SK-MEL-5 (cell line): Measurements from ENCODE around the gene MORN4. TPM values are rescaled to one million over a fixed set of nuclear protein-coding genes. Genes with fewer than 3 reads are reported as not detected.
"Not testable (repeated sequence)": the region's sequence is repeated elsewhere in the genome, so short reads cannot be mapped to it uniquely, and the experiment has no call there.

Experiments
- DNase-seq: peaks from one replicate; pipeline ENCODE4 v3.0.0-alpha.2; 2016; ENCODE audit warnings: low read depth, low spot score
- in situ Hi-C: cut with HindIII; loops from 2 replicates; pipeline ENCODE4 v1.10.0; 2016; ENCODE audit warnings: low sequenced_read_pairs, high pct_unique_total_duplicates, low pct_unique_long_range_greater_than_20kb
- total RNA-seq: library from RNA; depleted of rRNA; stranded (reverse); fragments of >200 nt; shearing (Covaris generic); gene quantifications from 2 replicates; pipeline ENCODE4 v1.2.3, GENCODE V29; 2014

Gene MORN4
- total RNA-seq, 1 experiment from 2014 or later, result 3.5 TPM

- in situ Hi-C loops, result no loop called here
- peak; percentile 81 for DNase-seq
Measured at GRCh38 chr10:97647556-97647955, 14.3 kb upstream of the MORN4 start.

- in situ Hi-C loops, result no loop called here
- no peak for DNase-seq
Measured at GRCh38 chr10:97644936-97645335, 11.6 kb upstream of the MORN4 start.

GRCh38 chr10:97643441-97643985 is 10.2 kb upstream of the MORN4 start:
- no peak for DNase-seq
- in situ Hi-C loops, result no loop called here

DNA sequence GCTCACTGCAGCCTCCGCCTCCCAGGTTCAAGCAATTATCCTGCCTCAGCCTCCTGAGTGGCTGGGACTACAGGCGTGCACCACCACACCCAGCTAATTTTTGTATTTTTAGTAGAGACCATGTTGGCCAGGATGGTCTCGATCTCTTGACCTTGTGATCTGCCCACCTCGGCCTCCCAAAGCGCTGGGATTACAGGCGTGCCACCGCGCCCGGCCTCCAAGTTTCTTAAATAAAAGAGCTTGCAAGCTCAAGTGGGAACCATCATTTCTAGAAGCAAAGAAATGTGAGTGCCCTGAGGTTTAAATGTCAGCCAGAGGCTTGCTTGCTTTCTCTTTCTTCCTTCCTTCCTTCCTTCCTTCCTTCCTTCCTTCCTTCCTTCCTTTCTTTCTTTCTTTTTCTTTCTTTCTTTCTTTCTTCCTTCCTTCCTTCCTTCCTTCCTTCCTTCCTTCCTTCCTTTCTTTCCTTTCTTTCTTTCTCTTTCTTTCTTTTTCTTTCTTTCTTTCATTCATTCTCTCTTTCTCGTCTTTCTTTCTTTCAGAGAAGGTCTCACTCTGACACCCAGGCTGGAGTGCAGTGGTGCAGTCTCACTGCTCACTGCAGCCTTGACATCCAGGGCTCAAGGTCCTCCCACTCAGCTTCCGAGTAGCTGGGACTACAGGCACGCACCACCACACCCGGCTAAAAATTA is 9.3 kb upstream of the MORN4 start:
- in situ Hi-C loops, DNase-seq: not testable (repeated sequence)

DNA sequence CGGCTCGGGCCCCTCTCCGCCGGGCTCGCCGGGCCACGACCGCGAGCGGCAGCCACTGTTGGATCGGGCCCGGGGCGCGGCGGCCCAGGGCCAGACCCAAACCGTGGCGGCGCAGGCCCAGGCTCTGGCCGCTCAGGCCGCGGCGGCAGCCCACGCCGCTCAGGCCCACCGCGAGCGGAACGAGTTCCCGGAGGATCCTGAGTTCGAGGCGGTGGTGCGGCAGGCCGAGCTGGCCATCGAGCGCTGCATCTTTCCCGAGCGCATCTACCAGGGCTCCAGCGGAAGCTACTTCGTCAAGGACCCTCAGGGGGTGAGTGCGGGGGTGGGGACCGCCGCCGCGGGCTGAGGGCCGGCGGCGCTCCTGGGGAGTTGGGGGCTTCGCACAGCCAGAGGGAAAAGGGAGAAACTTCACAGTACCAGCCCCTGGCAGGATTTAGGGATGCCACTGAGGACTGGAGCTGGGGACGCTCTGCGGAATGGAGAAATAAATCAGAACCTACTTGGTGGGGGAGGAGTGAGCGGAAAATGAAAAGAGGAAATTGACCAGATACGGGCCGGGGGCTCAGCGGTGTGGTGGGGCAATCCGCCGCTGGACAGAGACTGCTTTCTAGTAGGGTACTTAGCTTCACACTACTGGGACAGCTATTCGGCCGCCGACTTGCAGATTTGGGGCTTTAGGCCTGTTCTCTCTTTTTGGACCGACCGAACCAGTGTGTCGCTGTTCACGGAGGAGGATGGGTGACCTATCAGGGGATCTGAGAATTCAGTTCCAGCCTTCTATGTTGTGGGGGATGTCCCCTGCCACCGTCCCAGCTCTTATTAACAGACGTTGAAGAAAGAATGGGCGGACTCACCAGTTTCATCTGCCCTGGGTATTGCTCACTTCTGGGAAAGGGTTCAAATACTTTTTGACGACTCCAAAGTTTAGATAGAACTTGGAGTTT is 7.8 kb upstream of the MORN4 start:
- in situ Hi-C loops, result no loop called here
- DNase-seq, result no peak

DNA sequence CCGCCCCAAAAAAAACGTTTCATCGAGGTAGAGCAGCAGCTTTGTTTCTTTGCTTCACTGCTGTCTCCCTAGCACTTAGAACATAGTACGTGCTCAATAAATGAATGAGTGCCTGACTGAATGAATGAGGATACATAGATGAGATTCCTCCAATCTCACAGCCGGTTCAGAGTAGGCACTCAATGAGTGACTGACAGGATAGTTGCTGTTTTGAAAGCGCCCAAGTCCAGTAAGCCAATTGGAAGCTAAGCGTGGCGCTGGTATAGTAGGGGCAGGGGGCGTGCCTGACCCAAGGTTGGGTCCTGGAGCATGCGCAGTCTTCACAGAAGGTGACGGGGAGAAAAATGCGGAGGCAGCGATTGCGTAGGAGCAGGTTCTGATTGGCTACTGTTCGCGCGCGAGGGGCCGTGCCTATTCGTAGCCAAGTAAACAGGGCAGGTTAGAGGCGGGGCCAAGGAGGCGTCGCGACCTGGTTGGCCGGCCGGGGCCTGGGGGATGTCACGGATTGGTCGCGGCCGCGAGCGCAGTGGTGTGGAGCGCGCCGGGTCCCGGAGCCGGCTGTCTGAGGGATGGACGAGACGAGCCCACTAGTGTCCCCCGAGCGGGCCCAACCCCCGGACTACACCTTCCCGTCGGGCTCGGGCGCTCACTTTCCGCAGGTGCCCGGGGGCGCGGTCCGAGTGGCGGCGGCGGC is 7.0 kb upstream of the MORN4 start, which contains the start of gene PI4K2A:
PI4K2A (plus strand) TSS at position 498 of the 694 bp plus-strand sequence; CDS start at position 570, 72 bp downstream.
- DNase-seq, result peak; percentile 98
- in situ Hi-C loops, result no loop called here

- in situ Hi-C loops, DNase-seq: not testable (repeated sequence)
Measured at GRCh38 chr10:97639090-97639489, 5.8 kb upstream of the MORN4 start.

GRCh38 chr10:97635577-97635976 is 2.3 kb upstream of the MORN4 start:
- in situ Hi-C loops, result no loop called here

DNA sequence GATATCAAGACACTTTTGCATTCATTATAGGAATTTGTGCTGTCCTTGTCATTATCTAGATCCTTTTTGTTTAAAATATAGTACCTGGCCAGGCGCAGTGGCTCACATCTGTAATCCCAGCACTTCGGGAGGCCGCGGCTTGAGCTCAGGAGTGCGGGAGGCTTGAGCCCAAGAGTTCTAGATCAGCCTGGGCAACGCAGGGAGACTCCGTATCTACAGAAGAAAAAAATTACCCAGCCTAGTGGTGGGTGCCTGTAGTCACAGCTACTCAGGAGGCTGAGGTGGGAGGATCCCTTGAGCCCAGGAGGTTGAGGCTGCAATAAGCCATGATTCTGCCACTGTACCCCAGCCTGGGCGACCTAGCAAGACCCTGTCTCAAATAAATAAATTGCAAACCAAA is 621 bp upstream of the MORN4 start:
- DNase-seq, result peak; percentile 44
- in situ Hi-C loops, result no loop called here

More at GRCh38 chr10:97635577-97635976, 2.3 kb upstream of the MORN4 start:
- DNase-seq, result no peak

DNA sequence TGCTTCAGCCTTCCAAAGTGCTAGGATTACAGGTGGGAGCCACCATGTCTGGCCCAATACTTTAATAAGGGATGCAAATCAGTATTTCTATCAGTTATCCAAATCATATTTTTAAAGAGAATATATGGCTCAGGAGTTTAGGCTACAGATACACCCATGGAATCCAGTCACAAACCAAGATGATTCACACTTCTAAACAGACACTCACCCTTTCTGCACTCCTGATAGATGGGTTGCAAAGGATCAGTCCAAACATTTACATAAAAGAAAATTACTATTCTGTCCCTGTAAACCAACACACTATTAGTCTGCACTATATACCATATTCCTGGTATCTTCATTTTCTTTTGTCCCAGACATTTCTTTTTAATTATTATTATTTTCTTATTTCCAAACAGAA is 2.2 kb downstream of the MORN4 start:
- DNase-seq, result no peak
- in situ Hi-C loops, result no loop called here

GRCh38 chr10:97629289-97629688 is 4.0 kb downstream of the MORN4 start:
- in situ Hi-C loops, result no loop called here
- no peak for DNase-seq

DNA sequence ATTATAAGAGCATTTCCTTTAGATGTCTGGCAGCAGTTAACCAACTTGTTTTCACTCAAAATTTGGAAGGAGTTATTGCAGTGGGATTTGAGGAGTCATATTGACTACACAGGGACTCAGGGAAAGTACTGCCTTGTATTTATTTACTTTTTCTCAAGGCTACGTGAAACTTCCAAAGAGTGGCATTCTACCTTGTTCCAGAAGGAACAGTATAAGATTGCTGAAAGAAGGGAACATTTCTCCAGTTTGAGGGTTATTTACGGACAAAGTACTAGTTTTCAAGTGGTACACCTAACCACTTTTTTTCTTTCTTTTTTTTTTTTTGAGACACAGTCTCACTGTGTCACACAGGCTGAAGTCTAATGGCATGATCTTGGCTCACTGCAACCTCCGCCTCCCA is 5.1 kb downstream of the MORN4 start:
- in situ Hi-C loops, result no loop called here
- no peak for DNase-seq

DNA sequence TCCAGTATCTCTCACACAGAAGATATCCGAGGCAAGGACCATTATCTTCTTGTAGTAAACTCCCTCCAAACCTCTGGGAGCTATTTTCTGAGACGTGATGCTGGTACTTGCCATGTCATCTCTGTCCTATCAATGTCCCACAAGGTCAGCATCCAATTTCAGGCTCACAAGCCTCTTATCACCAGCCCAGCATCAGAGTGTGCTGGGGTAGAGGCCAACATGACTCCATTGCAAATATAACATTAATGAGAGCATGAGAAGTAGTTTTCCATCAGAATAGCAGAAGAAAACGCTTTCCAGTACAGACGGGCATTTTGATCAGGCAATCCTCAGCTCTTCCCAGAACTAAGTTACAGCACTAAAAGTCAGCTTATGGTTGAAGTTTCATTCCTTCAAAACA is 5.6 kb downstream of the MORN4 start:
- in situ Hi-C loops, result no loop called here
- DNase-seq, result no peak

DNA sequence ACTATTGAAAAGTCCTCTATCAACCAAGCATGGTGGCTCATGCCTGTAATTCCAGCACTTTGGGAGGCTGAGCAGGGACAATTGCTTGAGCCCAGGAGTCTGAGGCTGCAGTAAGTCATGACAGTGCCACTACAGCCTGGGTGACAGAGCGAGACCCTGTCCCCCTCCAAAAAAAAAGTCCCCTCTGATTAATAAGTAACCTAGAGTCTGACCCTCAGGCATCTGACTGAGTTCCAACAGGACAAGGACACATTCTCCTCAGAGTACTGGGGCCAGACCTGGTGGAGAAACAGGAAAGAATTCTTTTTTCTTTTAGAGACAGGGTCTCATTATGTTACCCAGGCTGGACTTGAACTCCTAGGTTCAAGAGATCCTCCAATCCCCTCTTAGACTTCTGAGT is 10.0 kb downstream of the MORN4 start:
- in situ Hi-C loops, result no loop called here
- DNase-seq, result no peak

GRCh38 chr10:97618733-97619132 is 14.6 kb downstream of the MORN4 start:
- in situ Hi-C loops, result no loop called here
- DNase-seq, result no peak

DNA sequence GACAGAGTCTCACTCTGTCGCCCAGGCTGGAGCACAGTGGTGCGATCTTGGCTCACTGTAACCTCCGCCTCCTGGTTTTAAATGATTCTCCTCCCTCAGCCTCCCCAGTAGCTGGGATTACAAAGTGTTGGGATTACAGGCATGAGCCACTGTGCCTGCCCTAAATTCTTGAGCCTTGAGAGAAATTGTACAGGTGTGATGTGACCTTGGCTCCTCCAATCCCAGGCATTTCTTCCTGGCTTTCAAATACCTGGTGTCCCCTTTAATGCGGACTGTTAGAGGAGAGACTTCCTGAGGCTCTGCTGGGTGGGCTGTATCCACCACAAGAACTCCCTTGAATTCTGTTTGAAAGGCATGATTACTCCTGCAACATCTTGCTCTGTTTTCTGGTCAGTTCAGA is 15.0 kb downstream of the MORN4 start:
- in situ Hi-C loops, result no loop called here

DNA sequence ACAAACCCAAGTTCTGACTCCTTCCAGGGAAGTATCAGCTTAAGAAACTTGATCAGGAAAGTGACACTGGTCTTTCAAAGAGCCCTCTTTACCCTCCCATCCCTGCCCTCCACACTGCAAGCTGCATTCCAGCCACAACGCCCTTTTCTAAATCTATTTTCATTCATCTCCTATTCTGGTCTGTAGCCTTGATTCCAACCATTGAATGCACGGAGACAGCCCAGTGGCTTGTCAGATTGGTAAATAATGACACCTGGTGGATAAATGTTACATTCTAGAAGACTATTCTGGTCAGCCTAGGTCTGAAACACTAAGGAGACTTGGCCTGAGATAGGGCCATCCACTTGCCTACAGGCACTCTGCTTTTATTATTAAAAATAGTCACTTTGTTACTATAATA is 20.9 kb downstream of the MORN4 start:
- DNase-seq, result peak; percentile 68
- in situ Hi-C loops, result no loop called here

More for the DNA sequence above, 15.0 kb downstream of the MORN4 start:
- no peak for DNase-seq

DNA sequence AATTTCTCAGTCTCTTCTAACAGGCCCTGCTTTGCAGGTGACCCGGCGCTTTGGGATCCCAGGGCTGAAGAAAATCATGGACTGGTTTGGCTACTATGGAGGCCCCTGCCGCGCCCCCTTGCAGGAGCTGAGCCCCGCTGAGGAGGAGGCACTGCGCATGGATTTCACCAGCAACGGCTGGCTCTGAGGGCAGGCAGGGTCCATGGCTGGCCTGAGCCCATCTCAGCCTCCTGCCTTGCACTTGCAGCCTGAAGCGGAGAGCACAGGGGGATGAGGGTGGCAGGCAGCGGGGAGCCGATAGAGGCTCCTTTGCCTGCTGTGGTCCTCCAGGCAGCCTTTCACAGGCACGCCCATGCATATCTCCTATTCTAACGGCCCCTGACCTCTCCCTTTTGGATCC is 21.8 kb downstream of the MORN4 start:
- no peak for DNase-seq
- in situ Hi-C loops, result no loop called here
